Fibroblast of villous mesenchyme (primary cell): ENCODE measurements around the gene ADAMTSL1. TPM values are rescaled to one million over a fixed set of nuclear protein-coding genes. Genes with fewer than 3 reads are reported as not detected.

ENCODE experiments used
- DNase-seq: peaks from one replicate; pipeline ENCODE4 v3.0.0-alpha.2; 2010; ENCODE audit warnings: low read depth
- H3K4me3 ChIP-seq: 2 replicates; pipeline ENCODE4 v1.5.1; 2011; ENCODE audit warnings: low read depth, mild to moderate bottlenecking, low read length
- total RNA-seq: library from RNA; depleted of rRNA; stranded (reverse); fragments of >200 nt; gene quantifications from 2 replicates; pipeline ENCODE4 v1.2.3, GENCODE V29; 2012
- TF ChIP-seq, protein P1 (sequence below): IDR thresholded peaks from 2 replicates; pipeline ENCODE4 v1.5.1; 2012; ENCODE audit warnings: low read depth, mild to moderate bottlenecking, low read length; ENCODE audit not compliant: insufficient read depth

The ADAMTSL1 gene
- total RNA-seq, 1 donor, result 3.0 TPM

DNA sequence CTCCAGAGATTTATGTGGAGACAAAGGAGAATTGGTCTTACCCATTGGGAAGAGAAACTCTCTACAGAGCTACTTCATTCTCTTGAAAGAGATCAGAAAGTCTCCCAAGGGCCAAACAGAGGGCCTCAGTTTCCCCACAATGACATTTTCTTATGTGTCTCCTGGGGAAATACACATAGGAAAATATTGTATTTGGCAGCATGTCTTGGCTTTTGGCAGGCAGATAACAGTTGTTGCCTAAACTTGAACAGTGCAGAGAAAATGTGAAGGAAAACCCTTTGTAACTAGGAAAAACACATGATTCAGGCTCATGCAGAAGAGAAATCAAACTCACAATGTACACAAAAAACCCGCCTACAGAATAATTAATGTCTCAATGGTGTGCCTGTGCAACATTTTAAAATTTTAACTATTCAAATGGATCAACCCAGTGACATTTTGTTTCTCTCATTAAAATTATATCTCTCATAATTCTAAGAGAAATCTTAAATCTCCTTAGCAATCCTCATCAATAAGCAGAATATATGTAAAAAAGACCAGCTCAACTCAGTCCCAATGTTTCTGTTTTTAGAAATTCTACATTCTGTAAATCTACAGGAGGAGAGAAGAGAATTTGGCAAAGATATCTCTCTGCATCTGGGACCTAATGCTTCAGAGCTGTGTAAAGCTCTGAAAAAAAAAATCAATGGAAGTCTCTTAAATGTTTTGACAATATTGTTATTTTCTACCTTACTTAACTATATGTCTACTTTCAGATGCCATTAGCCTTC, 205.1 kb downstream of the ADAMTSL1 start:
- TF ChIP-seq, protein P1, sequence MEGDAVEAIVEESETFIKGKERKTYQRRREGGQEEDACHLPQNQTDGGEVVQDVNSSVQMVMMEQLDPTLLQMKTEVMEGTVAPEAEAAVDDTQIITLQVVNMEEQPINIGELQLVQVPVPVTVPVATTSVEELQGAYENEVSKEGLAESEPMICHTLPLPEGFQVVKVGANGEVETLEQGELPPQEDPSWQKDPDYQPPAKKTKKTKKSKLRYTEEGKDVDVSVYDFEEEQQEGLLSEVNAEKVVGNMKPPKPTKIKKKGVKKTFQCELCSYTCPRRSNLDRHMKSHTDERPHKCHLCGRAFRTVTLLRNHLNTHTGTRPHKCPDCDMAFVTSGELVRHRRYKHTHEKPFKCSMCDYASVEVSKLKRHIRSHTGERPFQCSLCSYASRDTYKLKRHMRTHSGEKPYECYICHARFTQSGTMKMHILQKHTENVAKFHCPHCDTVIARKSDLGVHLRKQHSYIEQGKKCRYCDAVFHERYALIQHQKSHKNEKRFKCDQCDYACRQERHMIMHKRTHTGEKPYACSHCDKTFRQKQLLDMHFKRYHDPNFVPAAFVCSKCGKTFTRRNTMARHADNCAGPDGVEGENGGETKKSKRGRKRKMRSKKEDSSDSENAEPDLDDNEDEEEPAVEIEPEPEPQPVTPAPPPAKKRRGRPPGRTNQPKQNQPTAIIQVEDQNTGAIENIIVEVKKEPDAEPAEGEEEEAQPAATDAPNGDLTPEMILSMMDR, result no peak
- no peak overlapping the region for H3K4me3 ChIP-seq
- no peak for DNase-seq

GRCh38 chr9:18682907-18683306, 209.0 kb downstream of the ADAMTSL1 start:
- no peak for DNase-seq
- H3K4me3 ChIP-seq, result no peak overlapping the region
- TF ChIP-seq, protein P1, result no peak

- DNase-seq, result no peak
- TF ChIP-seq, protein P1, result no peak
- no peak overlapping the region for H3K4me3 ChIP-seq
Measured at GRCh38 chr9:18683312-18683711, 209.4 kb downstream of the ADAMTSL1 start.

DNA sequence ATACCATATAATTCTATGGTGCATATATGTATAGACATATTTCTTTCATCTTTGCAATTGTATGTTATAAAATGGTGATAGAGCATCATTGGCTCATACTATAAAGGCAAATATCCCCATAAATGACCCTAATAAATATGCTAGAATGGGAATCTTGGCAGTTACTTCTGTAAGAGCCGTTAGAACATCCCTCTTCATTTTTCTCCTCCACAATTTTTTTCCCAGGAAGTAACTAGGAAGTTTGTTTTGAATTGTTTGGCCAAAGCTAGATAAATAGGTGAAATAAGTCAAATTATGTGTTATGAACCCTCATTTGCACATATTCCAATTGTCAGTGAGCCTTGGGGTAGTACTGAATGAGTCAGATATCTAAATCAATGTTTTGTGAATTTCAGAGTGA, 209.9 kb downstream of the ADAMTSL1 start:
- no peak overlapping the region for H3K4me3 ChIP-seq
- TF ChIP-seq, protein P1, result no peak

GRCh38 chr9:18684593-18685317, 210.8 kb downstream of the ADAMTSL1 start:
- TF ChIP-seq, protein P1, result no peak
- no peak for DNase-seq
- H3K4me3 ChIP-seq, result no peak overlapping the region

More for the DNA sequence above, 209.9 kb downstream of the ADAMTSL1 start:
- DNase-seq, result no peak

DNA sequence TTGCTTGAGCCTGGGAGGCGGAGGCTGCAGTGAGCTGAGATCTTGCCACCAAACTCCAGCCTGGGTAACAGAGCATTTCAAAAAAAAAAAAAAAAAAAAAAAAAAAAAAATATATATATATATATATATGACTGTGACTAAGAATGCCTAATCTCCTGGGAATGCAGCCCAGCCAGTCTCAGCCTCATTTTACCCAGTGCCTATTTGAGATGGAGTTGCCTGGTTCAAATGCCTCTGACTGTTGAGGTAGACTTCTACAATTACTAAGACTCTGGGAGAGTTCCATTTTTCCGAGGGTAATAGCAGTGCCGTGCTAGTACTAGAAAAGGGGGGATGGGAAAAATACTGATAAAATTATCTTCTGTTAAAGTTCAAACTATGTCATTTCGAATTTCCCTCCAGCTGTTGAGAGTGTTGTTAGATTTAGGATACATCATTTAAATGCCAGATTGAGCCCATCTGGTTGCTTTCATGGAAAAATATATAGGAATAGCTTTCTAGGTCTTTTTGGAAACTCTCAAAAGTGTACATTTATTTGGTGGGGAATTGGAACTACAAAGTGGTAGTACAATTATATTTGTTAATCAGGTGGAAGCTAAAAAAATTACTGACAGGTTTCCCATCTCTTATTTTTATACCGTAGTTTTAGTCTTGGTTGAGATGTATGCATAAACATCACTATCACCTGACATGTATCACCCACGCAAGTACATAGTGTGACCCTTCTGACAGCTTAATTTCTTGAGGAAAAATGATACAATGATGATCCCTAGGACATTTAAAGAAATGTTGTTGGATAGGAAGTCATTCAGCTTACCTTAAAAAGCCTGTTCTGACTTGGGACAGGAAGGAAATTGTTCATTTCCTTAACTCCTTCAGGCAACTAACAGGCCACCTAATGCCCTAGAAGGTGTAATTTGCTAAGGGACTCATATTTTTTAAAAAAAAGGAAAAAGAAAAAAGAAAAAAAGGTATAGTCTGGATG, 214.9 kb downstream of the ADAMTSL1 start:
- no peak for DNase-seq
- TF ChIP-seq, protein P1, result no peak
- no peak overlapping the region for H3K4me3 ChIP-seq
